GM19035 (cell line): ENCODE measurements around the gene NUP88.
"Not testable (repeated sequence)": the region's sequence is repeated elsewhere in the genome, so short reads cannot be mapped to it uniquely, and the experiment has no call there.

Source experiments
- ATAC-seq: cut with Tn5 transposase; IDR thresholded peaks from one replicate; pipeline ENCODE4 v1.9.1; 2021; ENCODE audit not compliant: unreplicated experiment

The NUP88 gene

DNA sequence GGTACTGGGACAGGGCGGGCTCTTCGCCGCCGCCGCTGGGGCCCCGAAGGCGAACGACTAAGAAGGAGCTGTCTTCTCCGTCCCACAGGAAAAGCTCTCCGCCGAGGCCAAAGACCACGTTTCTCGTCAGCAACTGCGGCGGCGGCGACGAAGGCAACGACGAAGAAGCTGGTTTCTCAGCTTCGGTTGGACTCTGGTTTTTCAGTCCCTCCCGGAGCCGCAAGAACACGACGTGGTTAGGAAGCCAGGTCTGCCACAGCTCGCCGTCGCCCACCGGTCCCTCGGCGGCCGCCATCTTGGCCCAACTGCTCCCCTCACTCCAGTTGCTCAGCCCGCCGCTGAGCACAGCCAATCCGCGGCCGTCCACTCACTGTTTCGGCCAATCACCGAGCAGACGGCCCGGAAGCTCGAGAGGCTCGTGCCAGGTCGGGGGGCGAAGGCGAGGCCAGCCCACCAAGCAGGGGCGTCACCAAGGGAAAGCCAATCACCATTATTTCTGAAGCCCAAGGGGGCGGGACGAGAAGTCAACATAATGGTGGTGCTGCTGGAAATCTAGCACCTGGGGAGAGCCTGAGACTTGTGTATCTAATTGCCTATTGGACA is at the start of gene NUP88:
TSS of gene NUP88 (minus strand) at position 307 of the 603 bp plus-strand sequence. CDS start at position 295, 12 bp downstream.
- peak; percentile 86 for ATAC-seq

DNA sequence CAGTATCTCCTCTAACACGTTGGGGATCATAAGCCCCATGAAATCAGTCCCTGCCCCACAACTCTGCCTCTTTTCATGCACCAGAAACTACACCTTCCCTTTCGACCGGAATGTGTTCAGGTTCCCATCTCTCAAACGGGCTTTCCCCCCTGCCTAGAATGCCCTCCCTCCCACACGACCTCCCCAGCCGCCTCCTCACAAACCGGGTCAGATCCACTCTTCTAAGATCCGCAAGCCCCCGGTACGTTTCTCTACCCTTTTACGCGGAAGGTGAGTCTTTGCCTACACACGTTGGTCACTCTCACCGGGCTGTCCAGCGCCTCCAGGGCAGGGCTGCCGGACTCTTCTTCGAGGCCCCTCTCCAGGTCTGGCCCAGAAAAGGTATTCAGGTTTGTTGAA is 48.6 kb upstream of the NUP88 start:
- peak; percentile 12 for ATAC-seq

DNA sequence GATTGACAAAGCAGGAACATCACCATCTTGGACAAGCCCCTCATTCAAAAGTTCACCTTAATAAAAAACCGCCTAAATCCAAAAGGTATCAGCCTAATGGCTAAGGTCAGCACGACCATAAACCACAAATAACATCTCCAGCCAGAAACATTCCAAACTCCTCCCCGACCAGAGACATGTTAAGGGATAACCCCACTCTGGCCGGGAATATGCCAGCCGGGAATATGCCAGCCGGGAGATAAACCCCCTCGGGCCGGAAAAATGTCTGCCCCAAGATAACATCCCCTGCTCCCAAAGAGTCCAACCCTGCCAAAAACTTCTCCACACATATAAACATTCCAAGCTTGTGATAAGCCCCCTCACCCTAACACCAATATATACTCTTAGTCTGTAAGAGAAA is 48.0 kb upstream of the NUP88 start:
- ATAC-seq, result no peak

DNA sequence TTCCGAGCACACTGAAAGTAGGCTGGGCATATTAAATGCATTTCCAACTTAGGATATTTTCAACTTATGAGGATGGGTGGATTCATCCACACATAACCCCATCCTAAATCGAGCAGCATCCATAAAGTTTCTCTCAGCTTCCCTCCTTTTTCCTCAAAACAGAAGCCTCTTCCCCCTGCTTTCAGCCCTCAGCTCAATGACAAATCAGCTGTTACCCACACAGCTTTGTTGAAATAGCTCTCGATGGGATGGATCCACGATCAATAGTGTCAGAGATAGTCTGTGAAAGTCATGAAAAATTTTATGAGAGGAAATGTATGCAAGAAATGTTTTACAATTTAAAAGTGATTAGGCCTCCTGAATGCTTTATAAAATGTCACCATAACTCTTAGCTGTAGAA is 46.8 kb upstream of the NUP88 start:
- ATAC-seq, result no peak

DNA sequence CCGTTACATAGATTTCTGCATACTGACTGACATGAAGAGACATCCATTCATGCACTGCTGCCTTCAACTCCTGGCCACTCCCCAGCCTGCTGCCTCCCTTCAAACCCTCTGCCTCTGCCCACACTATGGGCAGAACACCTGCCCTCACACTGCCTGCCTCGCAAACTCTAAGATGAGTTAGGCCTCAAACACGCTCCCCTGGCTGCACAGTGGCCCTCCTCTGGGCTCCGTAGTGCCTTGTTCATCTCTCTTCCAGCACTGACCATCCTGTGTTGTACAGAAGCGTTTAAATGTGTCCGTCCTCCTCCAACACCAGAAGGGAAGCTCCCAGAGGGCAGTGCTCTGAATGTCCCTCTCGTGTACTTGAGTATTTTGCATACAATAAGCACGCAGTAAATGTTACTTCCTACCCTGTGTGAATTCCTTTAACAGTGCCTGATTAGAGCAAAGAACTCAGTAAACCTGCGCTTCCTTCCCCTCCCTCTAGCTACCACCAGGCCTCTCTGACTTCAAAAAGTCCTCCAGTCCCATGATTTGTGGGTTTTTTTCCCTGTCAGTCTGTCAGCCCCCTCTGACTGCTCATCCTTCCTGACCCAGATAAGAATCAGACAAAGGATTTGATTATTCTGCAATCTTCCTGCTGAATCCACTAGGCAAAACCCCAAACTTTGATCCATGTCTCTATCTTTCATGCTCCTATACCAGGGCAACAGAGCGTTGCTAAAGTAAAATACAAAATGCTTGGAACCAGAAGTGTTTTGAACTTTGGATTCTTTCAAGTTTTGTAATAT is 45.5 kb upstream of the NUP88 start:
- no peak for ATAC-seq

DNA sequence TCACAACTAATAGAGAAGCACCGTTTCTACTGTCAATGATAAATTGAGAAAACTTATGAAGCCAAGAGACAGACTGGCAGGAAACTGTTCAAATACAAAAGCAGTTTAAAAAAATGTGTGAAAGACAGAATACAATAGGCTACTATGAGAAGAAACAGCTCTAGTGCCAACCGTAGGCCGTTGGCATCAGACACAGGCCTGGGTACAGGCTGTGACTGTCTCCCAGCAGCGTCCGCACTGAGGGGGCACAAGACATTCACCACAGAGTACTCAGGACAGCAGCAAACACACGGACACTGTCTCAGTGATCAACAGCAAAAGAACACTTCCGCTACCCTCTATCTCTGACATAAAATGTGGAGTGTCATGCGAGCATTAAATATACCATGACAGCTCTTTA is 27.3 kb upstream of the NUP88 start:
- ATAC-seq, result no peak

DNA sequence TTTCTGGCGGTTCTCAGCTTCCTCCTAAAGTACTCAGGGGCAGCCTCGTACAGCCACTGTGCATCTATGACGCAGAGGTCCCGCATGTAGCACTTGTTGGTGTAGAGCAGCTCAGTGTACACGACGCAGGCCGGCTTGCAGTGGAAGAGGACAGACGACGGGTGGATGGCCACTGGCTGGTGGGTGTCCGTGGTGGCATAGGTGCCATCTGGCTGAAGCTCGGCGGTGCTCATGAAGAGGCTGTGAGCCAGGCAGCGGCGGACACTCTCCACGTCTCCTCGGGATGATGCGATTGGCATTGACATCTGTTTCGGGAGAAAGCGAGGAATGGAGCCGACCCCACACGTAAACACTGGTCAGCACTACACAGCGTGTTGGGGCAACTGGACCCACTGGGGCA is 24.7 kb upstream of the NUP88 start:
- no peak for ATAC-seq

DNA sequence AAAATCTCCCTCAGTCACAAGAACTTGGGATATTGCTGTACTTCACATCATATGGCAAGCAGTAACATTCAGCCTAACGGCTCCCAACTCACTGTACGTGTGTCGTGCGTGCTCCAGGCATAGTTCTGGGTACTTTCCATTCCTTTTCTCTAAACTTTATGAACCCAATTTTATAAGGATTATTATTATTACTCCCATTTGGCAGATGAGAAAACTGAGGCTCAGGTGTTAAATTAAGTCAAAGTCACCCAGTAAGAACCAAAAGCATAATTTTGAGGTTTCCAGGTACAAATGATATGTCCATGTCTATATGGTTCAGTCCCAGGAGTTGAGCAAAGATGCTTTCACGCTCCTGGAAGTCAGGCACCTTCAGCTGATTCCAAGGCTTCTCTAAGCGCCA is 24.3 kb upstream of the NUP88 start:
- no peak for ATAC-seq

DNA sequence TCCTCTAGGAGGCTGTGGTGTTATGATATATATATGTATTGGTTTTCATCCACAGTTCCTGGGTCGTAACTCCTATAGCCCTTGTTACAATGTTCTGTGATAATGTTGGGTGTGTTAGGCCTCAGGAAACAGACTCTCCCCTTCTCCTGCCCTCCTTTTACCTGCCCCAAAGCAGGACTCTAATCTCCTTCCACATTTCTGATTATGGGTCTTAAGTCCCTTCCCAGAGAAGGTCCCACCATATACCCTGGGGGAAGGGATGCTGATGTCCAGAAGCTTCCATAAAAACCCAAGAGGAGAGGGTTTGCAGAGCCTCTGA is 19.9 kb upstream of the NUP88 start:
- ATAC-seq, result no peak

DNA sequence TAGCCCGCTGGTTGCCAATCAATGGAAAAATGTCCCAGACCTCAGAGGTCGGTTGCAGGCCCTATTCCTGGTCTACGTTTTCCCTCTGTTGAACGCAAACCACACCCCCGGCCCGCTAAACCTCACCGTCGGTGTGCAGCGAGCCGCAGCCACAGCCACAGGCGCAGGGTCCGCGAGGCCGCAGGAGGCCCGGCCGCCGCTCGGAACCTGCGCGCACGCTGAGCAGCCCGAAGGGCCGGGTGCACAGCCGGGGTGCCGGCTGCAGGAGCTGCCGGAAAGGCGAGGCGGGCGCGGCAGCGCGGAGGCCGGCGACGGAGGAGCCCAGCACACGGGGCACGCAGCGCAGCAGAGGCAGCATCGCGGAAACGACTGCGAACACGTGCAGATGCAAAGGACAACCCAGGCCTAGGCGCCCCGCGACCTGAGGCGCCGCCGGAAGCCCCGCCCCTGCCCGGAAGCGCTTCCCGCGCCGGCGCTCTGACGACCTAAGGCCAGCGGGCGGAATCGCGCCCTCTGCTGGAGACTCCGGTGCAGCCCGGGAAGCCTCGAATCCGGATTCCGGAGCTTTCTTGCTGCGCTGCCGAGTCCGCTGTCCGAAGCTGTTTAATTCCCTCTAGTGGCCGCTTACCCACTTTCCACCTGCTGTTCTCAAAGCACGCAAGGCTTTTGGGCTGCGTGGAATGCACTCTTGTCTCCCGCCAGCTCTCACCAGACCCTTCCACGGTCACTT is 19.4 kb upstream of the NUP88 start, which contains the start of gene C1QBP:
TSS of gene C1QBP (minus strand) at position 440 of the 730 bp plus-strand sequence. CDS start at position 358, 82 bp downstream.
- peak; percentile 85 for ATAC-seq

DNA sequence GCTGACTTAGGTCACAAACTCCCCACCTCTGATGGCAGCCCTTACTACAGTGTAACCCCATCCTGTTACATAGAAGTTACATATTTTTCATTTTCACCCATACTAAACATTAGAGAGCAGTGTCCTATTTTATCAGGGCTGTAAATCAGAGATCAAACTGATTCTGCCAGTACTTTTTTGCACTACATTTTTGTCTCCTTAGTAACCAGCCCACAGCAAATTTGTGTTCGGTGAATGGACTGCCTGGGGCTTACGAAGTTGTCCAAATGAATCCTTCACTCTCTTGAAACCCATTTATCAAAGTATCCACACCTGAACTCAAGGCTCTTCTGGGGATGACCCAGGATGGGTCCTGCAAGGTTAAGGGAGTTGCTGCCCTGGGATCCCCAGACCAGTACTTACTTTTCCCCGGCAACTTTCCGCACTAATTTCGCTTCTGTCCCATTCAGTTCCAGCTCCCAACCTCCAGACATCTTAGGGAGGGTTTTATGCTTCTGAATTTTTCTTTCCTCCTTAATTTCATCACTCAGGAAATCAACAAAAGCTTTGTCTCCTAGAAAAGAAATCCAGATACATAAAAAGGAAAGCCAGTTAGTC is 18.4 kb upstream of the NUP88 start:
- ATAC-seq, result no peak

DNA sequence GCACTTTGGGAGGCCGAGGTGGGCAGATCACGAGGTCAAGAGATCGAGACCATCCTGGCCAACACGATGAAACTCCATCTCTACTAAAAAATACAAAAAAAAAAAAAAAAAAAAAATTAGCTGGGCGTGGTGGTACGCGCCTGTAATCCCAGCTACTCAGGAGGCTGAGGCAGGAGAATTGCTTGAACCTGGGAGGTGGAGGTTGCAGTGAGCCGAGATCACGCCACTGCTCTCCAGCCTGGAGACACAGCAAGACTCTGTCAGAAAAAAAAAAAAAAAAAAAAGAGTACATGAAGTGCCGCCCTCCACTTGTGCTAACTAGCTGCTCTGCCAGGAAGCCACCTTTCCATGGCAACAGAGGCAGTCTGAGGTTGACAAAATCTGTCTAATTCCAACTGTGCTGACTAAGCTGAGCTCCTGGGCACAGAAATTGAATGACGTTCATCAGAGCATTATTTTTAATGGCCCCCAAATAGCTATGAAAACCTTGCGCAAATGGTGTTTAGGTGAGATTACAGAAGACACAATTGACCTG is 16.4 kb upstream of the NUP88 start:
- not testable (repeated sequence) for ATAC-seq

DNA sequence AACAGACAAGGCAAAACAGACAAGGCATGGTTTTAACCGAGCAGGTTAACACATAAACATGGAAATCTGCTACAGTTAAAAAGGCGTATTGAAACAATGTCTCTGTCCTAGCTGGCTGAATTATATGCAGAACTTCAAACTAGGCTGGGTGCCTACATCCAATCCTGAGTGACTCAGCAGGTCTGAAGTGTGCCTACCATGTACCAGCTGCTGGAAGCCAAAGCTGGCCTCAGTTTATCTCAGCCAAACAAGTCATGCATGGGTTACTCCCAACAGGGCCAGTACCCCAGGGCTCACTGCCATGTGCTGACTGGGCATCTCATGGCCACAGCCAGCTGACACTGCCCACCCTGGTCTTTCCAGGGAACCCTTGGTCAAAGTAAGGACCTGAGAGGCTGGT is 15.5 kb upstream of the NUP88 start:
- ATAC-seq, result no peak

DNA sequence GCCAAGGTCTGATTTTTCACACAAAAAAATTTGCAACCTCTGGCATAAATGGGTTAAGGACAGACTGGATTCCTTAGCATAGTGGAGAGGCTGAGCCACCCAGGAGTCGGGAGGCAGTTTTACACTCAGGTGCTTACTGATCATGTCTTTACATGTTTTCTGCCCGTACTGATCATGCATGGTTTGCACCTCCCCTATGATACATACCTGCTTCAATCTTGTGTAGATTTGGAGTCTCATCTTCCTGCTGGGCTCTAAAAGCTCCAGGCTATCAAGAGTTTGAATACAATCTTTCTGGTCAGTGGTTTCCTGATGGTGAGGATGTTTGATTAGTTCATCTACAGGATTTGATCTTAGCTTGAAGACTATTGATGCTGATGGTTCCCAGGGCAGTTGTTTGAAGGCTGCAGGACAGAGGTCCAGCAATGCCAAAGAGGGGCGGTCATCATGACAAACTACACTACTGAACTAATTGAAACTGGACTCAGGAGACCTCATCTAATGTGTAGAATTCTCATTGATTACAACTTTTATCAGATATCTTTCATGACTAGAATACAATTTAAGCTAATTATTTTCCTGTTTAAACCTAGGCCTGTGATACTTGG is 12.6 kb upstream of the NUP88 start:
- no peak for ATAC-seq

DNA sequence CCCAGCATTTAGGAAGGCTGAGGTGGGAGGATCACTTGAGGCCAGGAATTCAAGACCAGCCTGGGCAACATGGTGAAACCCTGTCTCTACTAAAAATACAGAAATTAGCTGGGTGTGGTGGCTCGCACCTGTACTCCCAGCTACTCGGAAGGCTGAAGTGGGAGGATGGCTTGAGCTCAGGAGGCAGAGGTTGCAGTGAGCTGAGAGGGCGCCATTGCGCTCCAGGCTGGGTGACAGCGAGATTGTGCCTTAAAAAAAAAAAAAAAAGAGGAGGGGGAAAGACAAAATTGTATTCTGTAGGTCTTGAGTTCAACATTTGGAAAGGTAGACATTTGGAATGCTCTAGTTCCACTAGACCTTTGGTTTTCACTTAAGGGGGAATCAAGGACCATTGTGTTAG is 11.8 kb upstream of the NUP88 start:
- ATAC-seq, result not testable (repeated sequence)

DNA sequence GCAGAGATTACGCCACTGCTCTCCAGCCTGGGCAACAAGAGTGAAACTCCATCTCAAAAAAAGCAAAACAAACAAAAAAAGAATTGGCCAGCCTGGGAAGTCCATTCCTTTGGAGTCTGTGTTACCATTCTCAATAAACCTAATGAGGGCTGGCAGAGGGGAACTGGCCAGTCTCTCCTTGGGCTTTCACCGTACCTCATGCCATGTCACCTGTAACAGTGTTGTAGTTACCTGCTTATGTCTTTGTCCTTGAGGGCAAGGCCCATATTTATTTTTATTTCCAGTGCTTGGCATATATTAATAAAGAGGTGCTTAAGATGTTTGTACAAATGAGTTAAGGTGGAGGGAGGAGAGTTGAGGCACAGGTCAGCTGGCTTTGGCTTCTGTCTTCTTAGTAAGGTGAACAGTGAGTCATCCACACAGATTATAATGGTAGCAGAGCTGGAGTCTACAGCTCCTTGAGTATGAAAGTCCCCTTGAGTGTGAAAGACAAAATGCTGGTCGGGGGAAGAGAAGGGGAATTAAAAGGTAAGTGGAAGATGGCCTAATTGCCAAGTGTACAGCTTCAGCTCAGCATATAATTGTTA is 11.0 kb upstream of the NUP88 start:
- no peak for ATAC-seq

DNA sequence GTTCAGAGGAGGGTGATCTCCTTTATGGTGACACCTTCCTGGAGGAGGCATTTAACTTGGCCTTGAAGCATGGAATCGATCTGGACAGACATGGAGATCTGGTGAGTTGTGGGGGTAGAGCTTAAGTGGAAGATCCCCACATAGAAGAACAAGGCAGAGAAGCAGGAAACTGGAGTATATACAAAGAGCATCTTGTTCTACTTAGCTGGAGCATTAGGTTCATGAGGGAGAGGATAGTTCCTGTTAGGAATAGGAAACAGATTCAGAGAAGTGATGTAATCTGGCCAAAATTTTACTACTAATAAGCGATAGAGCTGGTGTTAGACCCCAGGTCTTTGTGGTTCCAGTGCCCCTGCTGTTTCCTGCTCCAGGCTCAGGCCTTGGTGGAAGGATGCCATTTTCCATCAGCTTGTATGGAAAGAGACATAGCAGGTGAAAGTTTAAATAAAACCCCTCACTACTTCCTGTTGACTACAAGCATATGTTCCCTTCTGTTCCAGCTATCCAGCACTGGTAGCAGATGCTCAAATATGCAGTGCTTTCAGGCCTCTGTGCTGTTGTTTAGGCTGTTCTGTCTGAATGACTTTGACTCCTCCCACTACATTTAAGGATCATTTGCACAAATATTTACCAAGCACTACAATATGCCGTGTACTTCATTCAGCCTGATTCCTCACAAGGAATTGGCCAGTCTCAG is 9.9 kb upstream of the NUP88 start:
- ATAC-seq, result no peak

DNA sequence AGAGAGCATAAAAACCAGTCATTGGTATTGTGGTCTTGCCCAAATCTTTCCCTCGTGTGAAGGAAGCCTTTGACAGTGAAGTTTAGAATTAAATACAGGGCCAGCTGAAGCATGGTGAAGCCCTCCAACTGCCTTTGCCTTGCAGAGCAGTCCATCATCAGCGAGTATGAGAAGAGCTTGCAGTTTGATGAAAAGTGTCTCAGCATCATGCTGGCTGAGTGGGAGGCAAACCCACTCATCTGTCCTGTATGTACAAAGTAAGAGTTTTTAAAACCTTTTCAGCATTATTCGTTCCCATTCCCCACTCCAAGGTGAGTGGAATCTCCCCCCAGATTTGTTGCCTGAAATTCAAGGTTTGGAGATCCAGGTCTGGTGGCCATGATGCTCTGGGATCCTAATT is 6.4 kb upstream of the NUP88 start:
- ATAC-seq, result no peak

DNA sequence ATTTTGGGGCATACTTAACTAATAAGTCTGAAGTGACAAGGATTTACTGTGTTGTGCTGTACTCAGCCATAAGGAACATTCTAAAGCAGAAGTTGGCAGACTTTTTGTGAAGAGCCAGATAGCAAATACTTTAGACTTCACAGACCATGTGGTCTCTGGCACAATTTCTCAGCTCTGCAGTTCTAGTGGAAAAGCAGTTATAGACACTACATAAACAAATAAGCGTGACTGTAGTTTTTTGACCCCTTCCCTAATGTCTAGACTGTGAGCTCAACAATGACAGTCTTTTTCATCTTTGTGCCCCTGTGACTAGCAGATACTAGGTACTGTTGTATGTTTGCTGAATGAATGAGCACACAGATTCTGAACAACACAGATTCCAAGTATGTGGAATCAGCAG is 5.4 kb upstream of the NUP88 start:
- ATAC-seq, result no peak

DNA sequence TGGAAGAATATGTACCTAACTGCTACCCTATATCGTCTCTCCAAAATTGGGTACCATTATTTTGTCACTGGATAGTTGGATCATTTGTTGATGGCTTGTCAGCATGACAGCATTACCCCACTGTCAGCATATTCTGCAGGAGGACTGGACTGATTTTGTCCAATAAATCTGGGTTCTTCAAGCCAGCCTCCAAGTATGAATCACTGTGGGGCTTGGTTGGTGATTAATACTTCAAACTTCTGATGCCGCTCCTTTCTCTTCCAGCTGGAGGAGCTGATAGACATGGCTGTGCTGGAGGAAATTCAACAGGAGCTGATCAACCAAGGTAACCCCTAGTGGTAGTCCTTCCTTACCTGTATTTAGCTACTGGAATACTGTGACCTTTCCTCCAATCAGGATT is 3.0 kb upstream of the NUP88 start:
- ATAC-seq, result no peak
